HFFc6 (cell line): ENCODE data around the gene CRLF1. TPM values are rescaled to one million over a fixed set of nuclear protein-coding genes. Genes with fewer than 3 reads are reported as not detected.
A peak's percentile ranks its signal among the peaks of the same experiment; 100 is the strongest.

Source experiments
- DNase-seq: peaks from one replicate; pipeline ENCODE4 v3.0.0-alpha.2; 2018
- H3K27ac Mint-ChIP-seq: 2 replicates; pipeline ENCODE4 v1.8.0; 2020; ENCODE audit warnings: mild to moderate bottlenecking, mixed read lengths
- H3K27me3 Mint-ChIP-seq: 2 replicates; pipeline ENCODE4 v1.8.0; 2021; ENCODE audit warnings: mild to moderate bottlenecking, moderate library complexity, mixed read lengths; ENCODE audit not compliant: insufficient read depth
- H3K36me3 Mint-ChIP-seq: 2 replicates; pipeline ENCODE4 v1.8.0; 2021; ENCODE audit warnings: low read depth, mixed read lengths
- H3K4me1 Mint-ChIP-seq: 2 replicates; pipeline ENCODE4 v1.8.0; 2020; ENCODE audit warnings: low read depth, mixed read lengths
- H3K4me3 Mint-ChIP-seq: 2 replicates; pipeline ENCODE4 v1.8.0; 2020; ENCODE audit warnings: mild to moderate bottlenecking, moderate library complexity, mixed read lengths
- H3K9me3 Mint-ChIP-seq: 2 replicates; pipeline ENCODE4 v1.8.0; 2020; ENCODE audit warnings: mild to moderate bottlenecking, mixed read lengths
- CTCF ChIP-seq: fragments of 200-600 bp; sonication (generic); IDR thresholded peaks from 2 replicates; pipeline ENCODE4 v1.5.0; 2021; ENCODE audit warnings: antibody characterized with exemption, mild to moderate bottlenecking
- total RNA-seq, 6 experiments: library from RNA; stranded (reverse); fragmentation: NEBNext Ultra II Directional; extraction: Animal tissue kit (Norgen Biotek cat#: 25700); gene quantifications; 2 replicates in 1 of 6; 3 replicates in 5 of 6; pipeline ENCODE4 v1.2.3, GENCODE V29; 2021

Gene CRLF1
- total RNA-seq, 6 experiments from 2014 or later = 1.6 to 4.1 (median 2.4) TPM

DNA sequence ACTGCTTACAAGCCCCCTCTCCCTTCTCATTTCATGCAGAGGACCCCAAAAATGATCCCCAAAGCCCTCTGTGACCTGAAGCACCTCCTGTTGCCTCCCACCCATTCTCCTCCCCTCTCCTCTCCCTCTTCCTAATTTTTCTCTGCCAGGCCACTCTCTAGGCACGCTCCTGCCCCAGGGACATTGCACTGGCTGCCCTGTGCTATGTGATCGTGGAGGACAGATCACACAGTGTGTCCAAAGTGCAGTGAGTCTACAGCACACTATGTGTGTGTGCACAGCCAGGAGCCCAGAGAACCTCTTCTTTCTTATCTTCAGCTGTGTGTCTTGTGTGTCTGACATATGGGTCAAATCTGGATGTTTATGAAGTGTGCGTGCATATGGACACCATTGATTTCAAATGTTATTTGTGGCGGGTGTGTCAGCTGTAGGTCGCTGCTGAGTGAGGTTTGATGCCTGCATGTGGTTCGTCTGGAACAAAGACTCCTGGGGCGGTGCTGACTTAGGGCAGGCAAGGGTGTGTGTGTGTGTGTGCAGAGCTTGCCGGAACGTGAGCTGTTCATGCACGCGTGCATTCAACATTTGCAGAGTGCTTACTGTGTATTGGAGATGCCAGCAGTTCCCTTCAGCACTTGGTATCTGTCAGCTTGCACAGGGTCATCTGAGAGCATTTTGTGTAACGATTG, 28.2 kb upstream of the CRLF1 start:
- no peaks in the 10 kb centered on the region for H3K36me3 Mint-ChIP-seq
- H3K4me1 Mint-ChIP-seq = peaks cover 6% of the 10 kb centered on the region; the same call in 1 of the 2 replicates
- peak; percentile 19 for DNase-seq
- no peak overlapping the region for H3K4me3 Mint-ChIP-seq
- H3K27me3 Mint-ChIP-seq = peaks cover 10% of the 10 kb centered on the region
- no peaks in the 10 kb centered on the region for H3K9me3 Mint-ChIP-seq
- H3K27ac Mint-ChIP-seq = no peak overlapping the region
- TF ChIP-seq CTCF = no peak

GRCh38 chr19:18633321-18633720, 26.7 kb upstream of the CRLF1 start:
- peaks cover 18% of the 10 kb centered on the region for H3K27me3 Mint-ChIP-seq
- TF ChIP-seq CTCF = no peak
- H3K4me1 Mint-ChIP-seq = peaks cover 6% of the 10 kb centered on the region; the same call in 1 of the 2 replicates
- no peak overlapping the region for H3K27ac Mint-ChIP-seq
- no peaks in the 10 kb centered on the region for H3K9me3 Mint-ChIP-seq
- no peak overlapping the region for H3K4me3 Mint-ChIP-seq
- no peak for DNase-seq
- H3K36me3 Mint-ChIP-seq = no peaks in the 10 kb centered on the region

- H3K36me3 Mint-ChIP-seq = no peaks in the 10 kb centered on the region
- no peak overlapping the region for H3K27ac Mint-ChIP-seq
- no peak for DNase-seq
- H3K27me3 Mint-ChIP-seq = peaks cover 14% of the 10 kb centered on the region
- H3K4me1 Mint-ChIP-seq = no peaks in the 10 kb centered on the region
- no peak for TF ChIP-seq CTCF
- no peaks in the 10 kb centered on the region for H3K9me3 Mint-ChIP-seq
- no peak overlapping the region for H3K4me3 Mint-ChIP-seq
Observed at GRCh38 chr19:18629166-18630088, 22.8 kb upstream of the CRLF1 start.

- Mint-ChIP-seq H3K4me1 (no peaks in the 10 kb centered on the region), H3K4me3 (no peak overlapping the region), H3K36me3 (no peaks in the 10 kb centered on the region), H3K27me3 (peaks cover 19% of the 10 kb centered on the region), H3K9me3 (no peaks in the 10 kb centered on the region), H3K27ac (no peak overlapping the region)
- no peak for TF ChIP-seq CTCF
- no peak for DNase-seq
Observed at GRCh38 chr19:18626906-18627305, 20.3 kb upstream of the CRLF1 start.

- H3K4me3 Mint-ChIP-seq = no peak overlapping the region
- TF ChIP-seq CTCF = no peak
- peaks cover 9% of the 10 kb centered on the region for H3K9me3 Mint-ChIP-seq
- no peak for DNase-seq
- H3K4me1 Mint-ChIP-seq = no peaks in the 10 kb centered on the region
- H3K27ac Mint-ChIP-seq = no peak overlapping the region
- H3K36me3 Mint-ChIP-seq = peaks cover 7% of the 10 kb centered on the region
- peaks cover 21% of the 10 kb centered on the region for H3K27me3 Mint-ChIP-seq
Observed at GRCh38 chr19:18620902-18621301, 14.3 kb upstream of the CRLF1 start.
